Thyroid gland (tissue), 4 donors: ENCODE measurements around the gene GLRX.

Experiments used
- POLR2A ChIP-seq, 2 donors: fragments of 450-650 bp; IDR thresholded peaks; one replicate each; pipeline ENCODE4 v1.6.1; 2017; ENCODE audit warnings: antibody characterized with exemption in 2 of 2, mild to moderate bottlenecking in 2 of 2, moderate library complexity in 1 of 2
- TF ChIP-seq, protein P1 (sequence below), 6 experiments: fragments of 200-600 bp in 3 of 6; fragments of 450-650 bp in 3 of 6; sonication (generic) in 3 of 6; IDR thresholded peaks; one replicate each; pipeline ENCODE4 v1.5.1; 2016 to 2019; ENCODE audit warnings: antibody characterized with exemption in 6 of 6, mild to moderate bottlenecking in 2 of 6, inconsistent platforms in 1 of 6, moderate library complexity in 1 of 6

DNA sequence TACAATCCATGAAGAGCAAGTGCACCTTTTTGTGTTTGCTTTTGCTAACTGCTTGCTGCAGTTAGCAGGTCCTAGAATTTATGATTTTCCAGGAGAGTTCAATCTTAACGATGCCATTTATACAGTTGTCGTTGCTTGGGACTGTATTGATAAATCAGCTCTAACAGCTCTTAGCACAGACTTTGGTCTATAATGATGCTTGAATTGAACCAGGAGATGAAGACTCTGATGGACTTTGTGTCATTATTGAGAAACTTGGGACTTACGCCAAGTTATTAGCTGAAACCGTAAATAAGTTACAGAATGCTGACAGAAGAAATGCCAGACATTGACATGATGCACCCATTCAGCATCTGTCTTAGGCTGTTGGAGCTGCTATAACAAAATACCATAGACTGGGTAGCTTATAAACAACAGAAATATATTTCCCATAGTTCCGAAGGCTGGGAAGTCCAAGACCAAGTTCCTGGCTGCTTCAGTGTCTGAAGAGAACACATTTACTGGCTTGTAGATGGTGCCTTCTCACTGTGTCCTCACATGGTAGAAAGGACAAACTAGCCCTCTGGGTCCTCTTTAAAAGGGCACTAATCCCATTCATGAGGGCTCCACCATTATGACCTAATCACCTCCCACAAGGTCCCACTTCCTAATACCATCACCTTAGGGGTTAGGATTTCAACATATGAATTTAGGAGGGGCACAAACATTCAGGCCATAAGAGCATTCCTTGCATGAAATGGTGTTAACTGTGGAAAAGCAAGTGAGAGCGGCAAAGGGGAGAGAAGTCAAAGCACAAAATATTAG is 17.6 kb downstream of the GLRX start:
- TF ChIP-seq, protein P1, sequence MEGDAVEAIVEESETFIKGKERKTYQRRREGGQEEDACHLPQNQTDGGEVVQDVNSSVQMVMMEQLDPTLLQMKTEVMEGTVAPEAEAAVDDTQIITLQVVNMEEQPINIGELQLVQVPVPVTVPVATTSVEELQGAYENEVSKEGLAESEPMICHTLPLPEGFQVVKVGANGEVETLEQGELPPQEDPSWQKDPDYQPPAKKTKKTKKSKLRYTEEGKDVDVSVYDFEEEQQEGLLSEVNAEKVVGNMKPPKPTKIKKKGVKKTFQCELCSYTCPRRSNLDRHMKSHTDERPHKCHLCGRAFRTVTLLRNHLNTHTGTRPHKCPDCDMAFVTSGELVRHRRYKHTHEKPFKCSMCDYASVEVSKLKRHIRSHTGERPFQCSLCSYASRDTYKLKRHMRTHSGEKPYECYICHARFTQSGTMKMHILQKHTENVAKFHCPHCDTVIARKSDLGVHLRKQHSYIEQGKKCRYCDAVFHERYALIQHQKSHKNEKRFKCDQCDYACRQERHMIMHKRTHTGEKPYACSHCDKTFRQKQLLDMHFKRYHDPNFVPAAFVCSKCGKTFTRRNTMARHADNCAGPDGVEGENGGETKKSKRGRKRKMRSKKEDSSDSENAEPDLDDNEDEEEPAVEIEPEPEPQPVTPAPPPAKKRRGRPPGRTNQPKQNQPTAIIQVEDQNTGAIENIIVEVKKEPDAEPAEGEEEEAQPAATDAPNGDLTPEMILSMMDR (IDR thresholded peaks at IDR 0.05), result no peak
- TF ChIP-seq POLR2A (IDR thresholded peaks at IDR 0.05), result no peak
